ENCODE measurements around the gene YEATS4.

DNA sequence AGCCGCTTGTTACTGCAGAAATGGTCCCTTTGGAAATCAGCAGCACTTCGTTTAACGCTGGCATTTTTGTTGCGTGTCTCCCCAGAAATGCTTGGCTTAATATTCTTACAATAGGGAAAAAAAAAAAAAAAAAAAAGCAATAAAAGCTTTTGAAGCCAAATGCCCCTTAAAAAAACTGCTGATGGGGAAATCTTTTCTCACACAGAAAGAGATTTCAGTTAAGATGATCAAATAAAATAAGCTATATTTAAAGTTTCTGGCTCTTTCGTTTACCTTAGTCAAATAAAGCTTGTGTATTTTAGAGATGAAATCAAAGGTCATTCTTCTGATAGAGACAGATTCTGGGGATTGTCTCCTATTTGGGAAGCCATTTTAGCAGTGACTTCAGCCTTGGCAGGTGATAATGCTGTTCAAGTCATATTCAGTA, 58.2 kb downstream of the YEATS4 start:
- TF ChIP-seq, protein P1, sequence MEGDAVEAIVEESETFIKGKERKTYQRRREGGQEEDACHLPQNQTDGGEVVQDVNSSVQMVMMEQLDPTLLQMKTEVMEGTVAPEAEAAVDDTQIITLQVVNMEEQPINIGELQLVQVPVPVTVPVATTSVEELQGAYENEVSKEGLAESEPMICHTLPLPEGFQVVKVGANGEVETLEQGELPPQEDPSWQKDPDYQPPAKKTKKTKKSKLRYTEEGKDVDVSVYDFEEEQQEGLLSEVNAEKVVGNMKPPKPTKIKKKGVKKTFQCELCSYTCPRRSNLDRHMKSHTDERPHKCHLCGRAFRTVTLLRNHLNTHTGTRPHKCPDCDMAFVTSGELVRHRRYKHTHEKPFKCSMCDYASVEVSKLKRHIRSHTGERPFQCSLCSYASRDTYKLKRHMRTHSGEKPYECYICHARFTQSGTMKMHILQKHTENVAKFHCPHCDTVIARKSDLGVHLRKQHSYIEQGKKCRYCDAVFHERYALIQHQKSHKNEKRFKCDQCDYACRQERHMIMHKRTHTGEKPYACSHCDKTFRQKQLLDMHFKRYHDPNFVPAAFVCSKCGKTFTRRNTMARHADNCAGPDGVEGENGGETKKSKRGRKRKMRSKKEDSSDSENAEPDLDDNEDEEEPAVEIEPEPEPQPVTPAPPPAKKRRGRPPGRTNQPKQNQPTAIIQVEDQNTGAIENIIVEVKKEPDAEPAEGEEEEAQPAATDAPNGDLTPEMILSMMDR (IDR thresholded peaks at IDR 0.05; ENCODE audit: low read depth, low read length): no peak
- TF ChIP-seq EZH2phosphoT487 (IDR thresholded peaks at IDR 0.05; ENCODE audit: low read depth): no peak

Measured in OCI-LY3 (cell line).